Measurements from ENCODE around the gene TMEM221.

Gene TMEM221

GRCh38 chr19:17496337-17496997 lies 48.0 kb upstream of the TMEM221 start (continued):
- TF ChIP-seq TSHZ1 (tag by site-specific recombination; IDR thresholded peaks at IDR 0.05; ENCODE audit: borderline replicate concordance) (no peak), ZNF169 (tag by site-specific recombination; IDR thresholded peaks at IDR 0.05) (no peak), ZNF341 (tag by site-specific recombination; IDR thresholded peaks at IDR 0.05; ENCODE audit: low read depth) (no peak), ZBTB8A (tag by site-specific recombination; IDR thresholded peaks at IDR 0.05) (peak; percentile 58), ZNF362 (tag by site-specific recombination; IDR thresholded peaks at IDR 0.05) (no peak), ZSCAN4 (tag by site-specific recombination; IDR thresholded peaks at IDR 0.05) (no peak), SALL2 (tag by site-specific recombination; IDR thresholded peaks at IDR 0.05; ENCODE audit: borderline replicate concordance) (no peak), ZNF791 (tag by site-specific recombination; IDR thresholded peaks at IDR 0.05) (no peak), ZNF354C (tag by site-specific recombination; IDR thresholded peaks at IDR 0.05; ENCODE audit: borderline replicate concordance, low read depth) (no peak), ZNF2 (tag by site-specific recombination; IDR thresholded peaks at IDR 0.05) (peak; percentile 50; the same call in 1 of the 2 replicates), CTCF (tag by site-specific recombination; IDR thresholded peaks at IDR 0.05) (peak; percentile 98), ZNF701 (tag by site-specific recombination; IDR thresholded peaks at IDR 0.05) (no peak), ZNF585B (tag by site-specific recombination; IDR thresholded peaks at IDR 0.05) (no peak), AEBP2 (tag by site-specific recombination; IDR thresholded peaks at IDR 0.05; ENCODE audit: borderline replicate concordance) (no peak), ZNF223 (tag by site-specific recombination; IDR thresholded peaks at IDR 0.05) (no peak), GLIS1 (tag by site-specific recombination; IDR thresholded peaks at IDR 0.05) (peak; percentile 66), ZNF175 (tag by site-specific recombination; IDR thresholded peaks at IDR 0.05) (no peak), ZNF26 (tag by site-specific recombination; IDR thresholded peaks at IDR 0.05) (no peak), ZSCAN30 (tag by site-specific recombination; IDR thresholded peaks at IDR 0.05) (peak; percentile 58; the same call in 1 of the 2 replicates), YY1 (tag by site-specific recombination; IDR thresholded peaks at IDR 0.05) (no peak), ZNF514 (tag by site-specific recombination; IDR thresholded peaks at IDR 0.05) (no peak), ZNF785 (tag by site-specific recombination; IDR thresholded peaks at IDR 0.05) (no peak), ZNF274 (IDR thresholded peaks at IDR 0.05; ENCODE audit: low read length) (no peak), ZNF274 (tag by site-specific recombination; IDR thresholded peaks at IDR 0.05; ENCODE audit: borderline replicate concordance) (no peak), ZNF433 (tag by site-specific recombination; IDR thresholded peaks at IDR 0.05; ENCODE audit: low read depth) (no peak), GLIS2 (tag by site-specific recombination; IDR thresholded peaks at IDR 0.05) (0 out of 2 replicates have a peak, but pooled peaks have one; percentile 15), ZBTB49 (tag by site-specific recombination; IDR thresholded peaks at IDR 0.05; ENCODE audit: low read depth) (no peak)

All from HEK293 (cell line).